K562 (cell line): ENCODE results near the gene ANKRD12. TPM values are rescaled to one million over a fixed set of nuclear protein-coding genes. Genes with fewer than 3 reads are reported as not detected.

Experiments
- ARID4B ChIP-seq: sonication (generic); formaldehyde crosslinking; IDR thresholded peaks from 2 replicates; pipeline ENCODE4 v1.8.0; 2022; ENCODE audit warnings: mild to moderate bottlenecking, missing genetic modification reagents
- ARNT ChIP-seq, 2 experiments: fragments of 450-650 bp; IDR thresholded peaks; 2 replicates each; pipeline ENCODE4 v1.6.1; 2016; ENCODE audit warnings: mild to moderate bottlenecking in 1 of 2
- ATF6 ChIP-seq: sonication (generic); formaldehyde crosslinking; IDR thresholded peaks from 2 replicates; pipeline ENCODE4 v1.4.0; 2020; ENCODE audit warnings: mild to moderate bottlenecking, missing genetic modification reagents
- CHD1 ChIP-seq: fragments of 200-600 bp; sonication (generic); IDR thresholded peaks from one replicate; pipeline ENCODE4 v1.6.1; 2012; ENCODE audit warnings: mild to moderate bottlenecking, moderate library complexity, low read length, inconsistent platforms
- MAX ChIP-seq: sonication (generic); formaldehyde crosslinking; IDR thresholded peaks from 2 replicates; pipeline ENCODE4 v1.9.0; 2022; ENCODE audit warnings: mild to moderate bottlenecking, missing genetic modification reagents
- MBD2 ChIP-seq: sonication (generic); IDR thresholded peaks from 2 replicates; pipeline ENCODE4 v1.6.1; 2016; ENCODE audit warnings: low read depth, borderline replicate concordance
- MLX ChIP-seq, 2 experiments: fragments of 450-650 bp in 1 of 2; sonication (generic) in 1 of 2; formaldehyde crosslinking; conservative IDR thresholded peaks; 2 replicates each; pipeline versions ENCODE4 v1.4.0 to v1.8.1; 2020 to 2022; ENCODE audit warnings: mild to moderate bottlenecking in 1 of 2, missing genetic modification reagents in 1 of 2
- MNT ChIP-seq, 2 experiments: fragments of 450-650 bp; conservative IDR thresholded peaks; 2 replicates each; pipeline ENCODE4 v1.6.1; 2017; ENCODE audit warnings: mild to moderate bottlenecking in 2 of 2, moderate library complexity in 2 of 2
- NCOA1 ChIP-seq: fragments of 450-650 bp; IDR thresholded peaks from 2 replicates; pipeline ENCODE4 v1.6.1; 2016; ENCODE audit warnings: low read depth
- NELFE ChIP-seq: IDR thresholded peaks from 2 replicates; pipeline ENCODE4 v1.6.1; 2011; ENCODE audit warnings: mild to moderate bottlenecking; ENCODE audit not compliant: insufficient read depth, insufficient read length
- TAF1 ChIP-seq: IDR thresholded peaks from 2 replicates; pipeline ENCODE4 v1.6.1; 2011; ENCODE audit warnings: mild to moderate bottlenecking, low read length, moderate library complexity; ENCODE audit not compliant: insufficient read depth, control insufficient read depth, severe bottlenecking; ENCODE audit errors: extremely low read depth
- TBP ChIP-seq: optimal IDR thresholded peaks from 2 replicates; pipeline ENCODE3; 2011; ENCODE audit warnings: low read depth, low read length, improper control_type of control experiment
- TGIF2 ChIP-seq: sonication (generic); formaldehyde crosslinking; IDR thresholded peaks from 2 replicates; pipeline ENCODE4 v1.8.1; 2022; ENCODE audit warnings: mild to moderate bottlenecking, missing genetic modification reagents, moderate library complexity
- U2AF1 ChIP-seq: fragments of 200-400 bp; formaldehyde crosslinking; optimal IDR thresholded peaks from 2 replicates; pipeline ENCODE3; 2017; ENCODE audit warnings: mild to moderate bottlenecking, low read depth, low read length, moderate library complexity
- ZBED1 ChIP-seq: IDR thresholded peaks from 2 replicates; pipeline ENCODE4 v1.6.1; 2014
- ZNF431 ChIP-seq: sonication (generic); formaldehyde crosslinking; IDR thresholded peaks from 2 replicates; pipeline ENCODE4 v1.8.0; 2022; ENCODE audit warnings: mild to moderate bottlenecking, missing genetic modification reagents
- ZNF79 ChIP-seq: fragments of 250-450 bp; sonication (Bioruptor Pico); IDR thresholded peaks from 2 replicates; pipeline ENCODE4 v1.4.0; 2020; ENCODE audit warnings: low read depth, mild to moderate bottlenecking, moderate library complexity
- polyA plus RNA-seq, 8 experiments: library from polyadenylated mRNA; depleted of rRNA in 4 of 8; stranded (reverse) in 5 of 8; unstranded in 3 of 8; fragments of >200 nt; fragmentation: Nextera tagmentation in 2 of 8; fragmentation: Illumina TruSeq in 1 of 8; extraction: Ambion mirVana in 2 of 8; extraction: Trizol in 1 of 8; gene quantifications; 2 replicates each; pipeline versions ENCODE4 v1.2.1 to v1.2.3, GENCODE V29; 2011 to 2014; ENCODE audit warnings: inconsistent platforms in 1 of 8, missing spikeins in 1 of 8
- total RNA-seq, 7 experiments: library from RNA; depleted of rRNA in 6 of 7; stranded (reverse); fragments of >200 nt in 6 of 7; fragmentation: Illumina TruSeq in 2 of 7; extraction: Trizol in 2 of 7; gene quantifications; 2 replicates each; pipeline versions ENCODE4 v1.2.1 to v1.2.3, GENCODE V29; 2011 to 2021; ENCODE audit warnings: low replicate concordance in 1 of 7

ANKRD12 gene
- total and polyA plus RNA-seq, 9 of the 15 experiments (the other 6 are each of a cell fraction or from before 2014, with no cell fraction given), result 6.6 to 28.2 (median 16.0) TPM

DNA sequence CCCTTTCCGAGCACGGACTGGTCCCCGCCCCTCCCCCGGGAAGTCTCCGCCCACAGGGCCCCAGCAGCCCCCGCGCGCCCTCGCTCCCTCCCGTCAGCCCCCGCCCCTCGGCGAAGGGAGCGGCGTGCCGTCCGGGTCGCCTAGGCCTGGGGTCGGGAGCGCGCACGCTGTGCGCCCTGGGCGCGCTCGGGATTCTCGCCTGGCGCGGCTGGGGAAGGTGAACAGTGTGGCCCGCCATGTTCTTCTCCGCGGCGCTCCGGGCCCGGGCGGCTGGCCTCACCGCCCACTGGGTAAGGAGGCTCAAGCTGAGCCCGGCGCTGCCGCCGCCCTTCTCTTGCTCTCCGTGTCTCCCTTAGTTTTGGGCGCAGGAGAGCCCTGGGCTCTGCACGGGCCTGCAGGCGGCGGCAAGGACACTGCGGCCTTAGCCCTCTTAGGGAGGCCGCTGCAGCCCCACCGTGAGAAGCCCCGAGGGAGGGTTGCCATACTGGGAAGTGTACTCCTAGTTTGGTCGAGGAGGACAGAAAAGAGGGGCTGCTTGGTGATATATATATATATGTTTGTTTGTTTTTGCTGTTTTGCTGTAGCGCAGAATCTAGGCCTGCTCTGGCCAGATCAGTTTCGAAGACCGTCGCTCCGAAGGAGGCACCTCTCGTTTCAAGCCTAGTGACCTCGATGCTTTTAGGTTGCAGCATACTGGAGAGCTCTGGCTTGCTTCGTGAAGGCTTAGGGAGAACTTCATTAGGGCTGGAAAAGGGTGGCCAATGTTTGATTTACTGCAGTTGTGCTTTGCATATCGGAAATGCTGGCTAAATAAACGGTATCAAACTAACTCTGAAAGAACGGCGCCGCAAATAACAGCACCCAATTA is 33.8 kb upstream of the ANKRD12 start, which contains the start of gene NDUFV2 (continued):
- no peak for TF ChIP-seq U2AF1
- TF ChIP-seq TGIF2 (CRISPR knock-in tag), result peak; percentile 86; the same call in 1 of the 2 replicates
- TF ChIP-seq CHD1, result peak; percentile 30
- TF ChIP-seq ZBED1, result peak; percentile 2; the same call in 1 of the 2 replicates
- TF ChIP-seq MNT (conservative IDR thresholded peaks at IDR 0.05), result peak; percentile 56 to 86
- TF ChIP-seq ZNF431 (CRISPR knock-in tag), result 0 out of 2 replicates have a peak, but pooled peaks have one; percentile 37
- TF ChIP-seq MLX (CRISPR knock-in tag; conservative IDR thresholded peaks at IDR 0.05), result no peak
- TF ChIP-seq ARNT (IDR thresholded peaks at IDR 0.05), result peak in 1 of 2 experiments; percentile 19; a peak in 1 of 4 replicates
- TF ChIP-seq ARID4B, result peak; percentile 79
- peak; percentile 84 for TF ChIP-seq MAX
- peak; percentile 59 for TF ChIP-seq TBP
- no peak for TF ChIP-seq NCOA1
- 0 out of 2 replicates have a peak, but pooled peaks have one; percentile 35 for TF ChIP-seq MBD2
- TF ChIP-seq TAF1, result peak; percentile 88
- TF ChIP-seq ZNF79 (CRISPR knock-in tag), result no peak
- no peak for TF ChIP-seq ATF6
- no peak for TF ChIP-seq NELFE
